ENCODE measurements around the gene CCDC192. TPM values are rescaled to one million over a fixed set of nuclear protein-coding genes. Genes with fewer than 3 reads are reported as not detected.

Gene CCDC192
- total and polyA plus RNA-seq, 10 of the 15 experiments (the other 5 are each of a cell fraction or from before 2014, with no cell fraction given): 0.20 to 0.79 (median 0.32) TPM; not detected in 4

DNA sequence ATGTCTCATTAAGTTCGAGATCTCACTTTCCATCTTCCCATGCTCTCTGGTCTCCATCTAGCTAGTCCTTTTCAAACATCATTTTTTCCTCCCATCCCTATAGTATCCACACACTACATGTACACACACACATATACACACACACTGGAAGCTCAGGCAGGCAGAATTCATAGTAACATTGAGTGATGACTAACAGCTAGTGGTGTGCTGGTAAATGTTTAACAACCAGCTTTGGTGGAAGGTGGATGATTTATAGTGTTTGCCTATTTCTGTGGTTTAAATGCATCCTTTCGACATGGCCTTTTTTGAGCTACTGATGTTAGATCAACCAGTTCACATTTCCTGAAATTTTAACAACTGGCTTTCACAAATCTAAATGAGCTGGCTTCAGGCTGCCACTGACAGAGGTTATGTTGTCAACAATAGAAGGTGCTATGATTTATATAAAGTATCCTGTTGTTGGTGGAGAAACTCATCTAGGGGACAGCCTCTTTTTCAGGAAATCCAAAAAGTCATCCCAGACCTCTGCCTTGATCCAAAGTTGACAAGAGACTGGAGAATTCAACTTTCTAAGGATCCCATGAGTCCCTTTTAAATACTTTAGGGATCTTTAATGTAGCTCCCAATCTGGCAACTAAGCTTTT, 117.8 kb downstream of the CCDC192 start:
- RAD21 ChIA-PET (ENCODE audit: unreplicated experiment): interaction anchor here (1.0 to 1.4 kb wide), 5 partner anchors 11 to 259 kb away, joined by 3 to 5 read pairs (median 3); no protein-coding TSS in a partner anchor
- Histone ChIP-seq H3K27ac (ENCODE audit: control insufficient read depth, insufficient read depth) (no peak overlapping the region), H3K4me3 (no peak overlapping the region), H3K4me2 (ENCODE audit: control insufficient read depth, insufficient read depth) (no peak overlapping the region), H3K9ac (ENCODE audit: control insufficient read depth, insufficient read depth, low read length) (no peak overlapping the region), H3K27me3 (replicated peaks in 1 of 2; ENCODE audit: control insufficient read depth in 2 of 2, insufficient read depth in 2 of 2, low read length in 1 of 2) (no peaks in the 10 kb centered on the region), H3K9me3 (replicated peaks; ENCODE audit: control insufficient read depth, insufficient read depth, low read length) (no peaks in the 10 kb centered on the region), H2AFZ (ENCODE audit: control insufficient read depth, low read depth, low read length) (no peak overlapping the region), H4K20me1 (ENCODE audit: control insufficient read depth, insufficient read depth) (no peaks in the 10 kb centered on the region), H3K36me3 (ENCODE audit: control insufficient read depth in 2 of 2, insufficient read depth in 2 of 2, low read length in 1 of 2) (no peaks in the 10 kb centered on the region), H3K4me1 (ENCODE audit: control insufficient read depth, insufficient read depth, low read length) (no peaks in the 10 kb centered on the region), H3K79me2 (ENCODE audit: control insufficient read depth, insufficient read depth, low read length) (no peaks in the 10 kb centered on the region)
- BruUV-seq (replicated peaks): no TSS peak
- POLR2A ChIA-PET: no interaction called here
- CTCF ChIA-PET: interaction anchor here (0.7 to 1.6 kb wide), 9 partner anchors 13 to 674 kb away, joined by 3 to 5 read pairs (median 3); no protein-coding TSS in a partner anchor
- SMC1A ChIA-PET (ENCODE audit: uncharacterized antibody, unreplicated experiment): interaction anchor here (0.6 to 2.0 kb wide), 20 partner anchors 9 to 366 kb away, joined by 3 to 9 read pairs (median 4); no protein-coding TSS in a partner anchor
- in situ Hi-C loops (cut with MboI): no loop called here
- FAIRE-seq (no peak), DNase-seq (ENCODE audit: low read depth, low spot score) (peak; percentile 57), ATAC-seq (peak; percentile 89)
- 0% methylated on average over 2 of the region's 2 CpGs for WGBS (ENCODE audit: insufficient coverage, insufficient replicate concordance, low lambda C conversion rate, missing lambda C conversion rate)
- intact Hi-C loops (cut with micrococcal nuclease; ENCODE audit: unreplicated experiment): no loop called here
- TF ChIP-seq, protein P1, sequence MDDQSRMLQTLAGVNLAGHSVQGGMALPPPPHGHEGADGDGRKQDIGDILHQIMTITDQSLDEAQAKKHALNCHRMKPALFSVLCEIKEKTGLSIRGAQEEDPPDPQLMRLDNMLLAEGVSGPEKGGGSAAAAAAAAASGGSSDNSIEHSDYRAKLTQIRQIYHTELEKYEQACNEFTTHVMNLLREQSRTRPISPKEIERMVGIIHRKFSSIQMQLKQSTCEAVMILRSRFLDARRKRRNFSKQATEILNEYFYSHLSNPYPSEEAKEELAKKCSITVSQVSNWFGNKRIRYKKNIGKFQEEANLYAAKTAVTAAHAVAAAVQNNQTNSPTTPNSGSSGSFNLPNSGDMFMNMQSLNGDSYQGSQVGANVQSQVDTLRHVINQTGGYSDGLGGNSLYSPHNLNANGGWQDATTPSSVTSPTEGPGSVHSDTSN (IDR thresholded peaks at IDR 0.05; ENCODE audit: insufficient replicate concordance, low read depth, low read length): peak; percentile 14
- TF ChIP-seq IKZF1 (conservative IDR thresholded peaks at IDR 0.05) (0 out of 2 replicates have a peak, but pooled peaks have one; percentile 25), POLR2AphosphoS5 (IDR thresholded peaks at IDR 0.05; ENCODE audit: low read length) (no peak), IKZF2 (IDR thresholded peaks at IDR 0.05) (peak in 1 of 2 experiments; percentile 13; a peak in 1 of 4 replicates)

DNA sequence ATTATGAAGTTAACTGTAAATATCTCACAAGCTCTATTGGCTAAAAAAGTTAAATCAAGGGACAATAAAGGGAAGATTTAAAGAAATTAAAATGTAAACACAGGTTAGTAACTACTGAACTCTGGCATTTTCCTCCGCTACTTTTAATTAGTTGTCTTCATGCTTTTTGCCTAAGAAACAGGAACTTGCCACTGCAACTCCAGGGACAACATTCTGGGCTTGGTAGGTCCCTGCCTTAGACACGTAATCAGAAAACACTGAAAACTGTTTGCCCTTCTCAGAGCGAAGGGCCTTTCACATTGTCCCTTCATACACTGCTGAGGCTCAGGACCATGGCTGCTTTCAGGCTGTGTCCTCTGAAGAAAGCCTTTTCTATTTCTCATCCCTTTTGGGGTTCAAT, 118.7 kb downstream of the CCDC192 start:
- no peak overlapping the region for H3K4me3 ChIP-seq
- no peak overlapping the region for H3K9ac ChIP-seq (ENCODE audit: control insufficient read depth, insufficient read depth, low read length)
- no peaks in the 10 kb centered on the region for H3K36me3 ChIP-seq (ENCODE audit: control insufficient read depth in 2 of 2, insufficient read depth in 2 of 2, low read length in 1 of 2)
- no peaks in the 10 kb centered on the region for H3K4me1 ChIP-seq (ENCODE audit: control insufficient read depth, insufficient read depth, low read length)
- no TSS peak for BruUV-seq (replicated peaks)
- 42% methylated on average over 3 of the region's 3 CpGs for WGBS (ENCODE audit: insufficient coverage, insufficient replicate concordance, low lambda C conversion rate, missing lambda C conversion rate)
- RAD21 ChIA-PET (ENCODE audit: unreplicated experiment): interaction anchor here (1.0 to 1.4 kb wide), 4 partner anchors 11 to 256 kb away, joined by 3 to 5 read pairs (median 3); no protein-coding TSS in a partner anchor
- H3K27ac ChIP-seq (ENCODE audit: control insufficient read depth, insufficient read depth): no peak overlapping the region
- DNase-seq (ENCODE audit: low read depth, low spot score): no peak
- no peaks in the 10 kb centered on the region for H4K20me1 ChIP-seq (ENCODE audit: control insufficient read depth, insufficient read depth)
- in situ Hi-C loops (cut with MboI) (no loop called here), intact Hi-C loops (cut with micrococcal nuclease; ENCODE audit: unreplicated experiment) (no loop called here)
- H2AFZ ChIP-seq (ENCODE audit: control insufficient read depth, low read depth, low read length): no peak overlapping the region
- H3K4me2 ChIP-seq (ENCODE audit: control insufficient read depth, insufficient read depth): no peak overlapping the region
- no peaks in the 10 kb centered on the region for H3K27me3 ChIP-seq (replicated peaks in 1 of 2; ENCODE audit: control insufficient read depth in 2 of 2, insufficient read depth in 2 of 2, low read length in 1 of 2)
- TF ChIP-seq SMAD1 (IDR thresholded peaks at IDR 0.05; ENCODE audit: low read depth, partially characterized antibody): no peak
- TF ChIP-seq, protein P2, sequence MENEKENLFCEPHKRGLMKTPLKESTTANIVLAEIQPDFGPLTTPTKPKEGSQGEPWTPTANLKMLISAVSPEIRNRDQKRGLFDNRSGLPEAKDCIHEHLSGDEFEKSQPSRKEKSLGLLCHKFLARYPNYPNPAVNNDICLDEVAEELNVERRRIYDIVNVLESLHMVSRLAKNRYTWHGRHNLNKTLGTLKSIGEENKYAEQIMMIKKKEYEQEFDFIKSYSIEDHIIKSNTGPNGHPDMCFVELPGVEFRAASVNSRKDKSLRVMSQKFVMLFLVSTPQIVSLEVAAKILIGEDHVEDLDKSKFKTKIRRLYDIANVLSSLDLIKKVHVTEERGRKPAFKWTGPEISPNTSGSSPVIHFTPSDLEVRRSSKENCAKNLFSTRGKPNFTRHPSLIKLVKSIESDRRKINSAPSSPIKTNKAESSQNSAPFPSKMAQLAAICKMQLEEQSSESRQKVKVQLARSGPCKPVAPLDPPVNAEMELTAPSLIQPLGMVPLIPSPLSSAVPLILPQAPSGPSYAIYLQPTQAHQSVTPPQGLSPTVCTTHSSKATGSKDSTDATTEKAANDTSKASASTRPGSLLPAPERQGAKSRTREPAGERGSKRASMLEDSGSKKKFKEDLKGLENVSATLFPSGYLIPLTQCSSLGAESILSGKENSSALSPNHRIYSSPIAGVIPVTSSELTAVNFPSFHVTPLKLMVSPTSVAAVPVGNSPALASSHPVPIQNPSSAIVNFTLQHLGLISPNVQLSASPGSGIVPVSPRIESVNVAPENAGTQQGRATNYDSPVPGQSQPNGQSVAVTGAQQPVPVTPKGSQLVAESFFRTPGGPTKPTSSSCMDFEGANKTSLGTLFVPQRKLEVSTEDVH (IDR thresholded peaks at IDR 0.05; ENCODE audit: low read depth, partially characterized antibody): no peak
- CTCF ChIA-PET: interaction anchor here (1.0 to 1.5 kb wide), 4 partner anchors 18 to 54 kb away, joined by 3 to 5 read pairs (median 4); no protein-coding TSS in a partner anchor
- no peaks in the 10 kb centered on the region for H3K79me2 ChIP-seq (ENCODE audit: control insufficient read depth, insufficient read depth, low read length)
- no peaks in the 10 kb centered on the region for H3K9me3 ChIP-seq (replicated peaks; ENCODE audit: control insufficient read depth, insufficient read depth, low read length)
- POLR2A ChIA-PET: no interaction called here
- FAIRE-seq: no peak
- SMC1A ChIA-PET (ENCODE audit: uncharacterized antibody, unreplicated experiment): interaction anchor here (0.7 to 2.0 kb wide), 14 partner anchors 9 to 340 kb away, joined by 3 to 9 read pairs (median 5); no protein-coding TSS in a partner anchor
- ATAC-seq: no peak

All from GM12878 (cell line).